GM21717 (cell line): Measurements from ENCODE around the gene HGS.
"Not testable (repeated sequence)": the region's sequence is repeated elsewhere in the genome, so short reads cannot be mapped to it uniquely, and the experiment has no call there.

Experiments
- ATAC-seq: cut with Tn5 transposase; IDR thresholded peaks from one replicate; pipeline ENCODE4 v1.9.1; 2021; ENCODE audit warnings: mild to moderate bottlenecking, moderate library complexity; ENCODE audit not compliant: unreplicated experiment

HGS gene

GRCh38 chr17:81655378-81656117, 28.3 kb upstream of the HGS start:
- no peak for ATAC-seq

GRCh38 chr17:81656118-81656743, 27.6 kb upstream of the HGS start, which contains the start of gene PDE6G:
Gene PDE6G, minus strand, starts transcription at chr17:81656542. Its CDS starts 3,237 bp downstream, at chr17:81653305.
- ATAC-seq, result no peak

GRCh38 chr17:81656835-81657234, 27.0 kb upstream of the HGS start:
- ATAC-seq, result no peak

- no peak for ATAC-seq
These were observed 24.8 kb upstream of the HGS start for GRCh38 chr17:81659038-81659437.

GRCh38 chr17:81660441-81660840, 23.4 kb upstream of the HGS start:
- no peak for ATAC-seq

GRCh38 chr17:81662002-81662401, 21.8 kb upstream of the HGS start:
- no peak for ATAC-seq

GRCh38 chr17:81664051-81664470, 19.8 kb upstream of the HGS start:
- ATAC-seq, result no peak

GRCh38 chr17:81665205-81666091, 18.4 kb upstream of the HGS start:
- no peak for ATAC-seq

GRCh38 chr17:81666092-81666341, 17.8 kb upstream of the HGS start:
- peak; percentile 20 for ATAC-seq

- peak; percentile 84 for ATAC-seq
These were observed 17.2 kb upstream of the HGS start, which contains the start of the genes CCDC137 and OXLD1 for GRCh38 chr17:81666342-81667191. Gene CCDC137, plus strand, starts transcription at chr17:81666737. Its CDS starts 30 bp downstream, at chr17:81666767. Gene OXLD1, minus strand, starts transcription at chr17:81666605. Its CDS starts 28 bp downstream, at chr17:81666577.

- no peak for ATAC-seq
These were observed 16.1 kb upstream of the HGS start for GRCh38 chr17:81667754-81668153.

- no peak for ATAC-seq
These were observed 11.3 kb upstream of the HGS start for GRCh38 chr17:81672504-81672903.

GRCh38 chr17:81672954-81673353, 10.9 kb upstream of the HGS start:
- ATAC-seq, result no peak

GRCh38 chr17:81673561-81674258, 10.1 kb upstream of the HGS start:
- no peak for ATAC-seq

GRCh38 chr17:81675515-81676221, 8.1 kb upstream of the HGS start:
- ATAC-seq, result not testable (repeated sequence)

- no peak for ATAC-seq
These were observed 6.9 kb upstream of the HGS start for GRCh38 chr17:81676906-81677305.

- ATAC-seq, result no peak
These were observed 3.7 kb upstream of the HGS start for GRCh38 chr17:81680150-81680549.

GRCh38 chr17:81681672-81682071, 2.1 kb upstream of the HGS start:
- no peak for ATAC-seq

- ATAC-seq, result no peak
These were observed 1.1 kb upstream of the HGS start for GRCh38 chr17:81682565-81683207.
